AG04450 (cell line): Measurements from ENCODE around the gene TNFRSF4. TPM values are rescaled to one million over a fixed set of nuclear protein-coding genes. Genes with fewer than 3 reads are reported as not detected.
"Not testable (repeated sequence)": the region's sequence is repeated elsewhere in the genome, so short reads cannot be mapped to it uniquely, and the experiment has no call there.

Experiments used
- CTCF ChIA-PET: fragments of 300-600, 350-600 bp; formaldehyde crosslinking; extraction: SDS; loops from one replicate; lab custom pipeline; 2022; ENCODE audit warnings: antibody characterized with exemption, inconsistent platforms; lab: Charles Lee
- POLR2A ChIA-PET: fragments of 350-600 bp; formaldehyde crosslinking; extraction: SDS; loops from one replicate; lab custom pipeline; 2021; ENCODE audit warnings: antibody characterized with exemption, inconsistent platforms; lab: Yijun Ruan, JAX
- DNase-seq: peaks from one replicate; pipeline ENCODE4 v3.0.0-alpha.2; 2011; ENCODE audit warnings: low read depth, low spot score
- H3K27ac ChIP-seq: one replicate; pipeline ENCODE4 v1.5.1; 2012; ENCODE audit warnings: low read depth, low read length, control low read depth
- H3K27me3 ChIP-seq: one replicate; pipeline ENCODE4 v1.6.0; 2012; ENCODE audit warnings: low read length; ENCODE audit not compliant: control insufficient read depth, insufficient read depth
- H3K4me3 ChIP-seq: 2 replicates; pipeline ENCODE4 v1.5.1; 2011; ENCODE audit warnings: mild to moderate bottlenecking, low read depth, low read length, control low read depth
- H3K9me3 ChIP-seq: 2 replicates; pipeline ENCODE4 v1.5.1; 2012; ENCODE audit warnings: low read length; ENCODE audit not compliant: control insufficient read depth, insufficient read depth
- polyA plus RNA-seq: library from polyadenylated mRNA; depleted of rRNA; stranded (reverse); fragments of >200 nt; gene quantifications from 2 replicates; pipeline ENCODE4 v1.2.3, GENCODE V29; 2011
- TF ChIP-seq, protein P1 (sequence below): IDR thresholded peaks from 2 replicates; pipeline ENCODE4 v1.5.1; 2011; ENCODE audit warnings: low read depth, low read length, control low read depth, inconsistent platforms

TNFRSF4 gene
- polyA plus RNA-seq, 1 experiment: 0.07 TPM

DNA sequence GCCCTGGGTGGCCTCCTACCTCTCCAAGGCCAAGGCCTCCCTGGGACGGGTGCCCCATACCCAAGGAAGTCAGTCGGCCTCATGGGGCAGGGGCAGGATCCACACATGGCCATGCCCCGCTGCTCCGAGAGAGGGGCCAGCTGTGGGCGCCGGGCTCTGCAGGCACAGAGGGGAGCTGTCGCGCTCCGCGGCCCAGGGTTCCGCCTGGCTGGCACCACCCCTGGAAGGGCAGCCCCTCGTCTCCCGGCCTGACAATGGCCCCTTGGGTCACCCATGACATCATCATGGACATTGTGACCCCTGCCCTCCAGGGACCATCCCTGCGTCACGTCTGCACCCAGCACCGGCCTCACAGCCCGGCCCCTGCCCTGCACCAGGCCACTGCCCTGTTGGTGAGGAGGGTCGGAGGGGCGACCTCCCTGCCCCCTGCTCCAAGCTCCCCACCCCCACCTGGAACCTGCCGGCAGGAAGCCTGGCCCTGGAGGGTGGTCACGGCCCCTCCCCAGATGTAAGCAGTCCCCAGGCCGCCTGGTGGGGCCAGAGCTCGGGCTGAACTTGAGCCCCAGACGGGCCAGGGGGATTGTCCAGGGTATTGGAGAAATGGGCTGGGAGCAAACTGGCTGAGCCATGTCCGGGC, 34.5 kb downstream of the TNFRSF4 start:
- DNase-seq: no peak
- CTCF ChIA-PET: no interaction called here
- Histone ChIP-seq H3K27ac (no peak overlapping the region), H3K4me3 (no peak overlapping the region), H3K9me3 (peaks cover 12% of the 10 kb centered on the region), H3K27me3 (peaks cover 33% of the 10 kb centered on the region)
- TF ChIP-seq, protein P1, sequence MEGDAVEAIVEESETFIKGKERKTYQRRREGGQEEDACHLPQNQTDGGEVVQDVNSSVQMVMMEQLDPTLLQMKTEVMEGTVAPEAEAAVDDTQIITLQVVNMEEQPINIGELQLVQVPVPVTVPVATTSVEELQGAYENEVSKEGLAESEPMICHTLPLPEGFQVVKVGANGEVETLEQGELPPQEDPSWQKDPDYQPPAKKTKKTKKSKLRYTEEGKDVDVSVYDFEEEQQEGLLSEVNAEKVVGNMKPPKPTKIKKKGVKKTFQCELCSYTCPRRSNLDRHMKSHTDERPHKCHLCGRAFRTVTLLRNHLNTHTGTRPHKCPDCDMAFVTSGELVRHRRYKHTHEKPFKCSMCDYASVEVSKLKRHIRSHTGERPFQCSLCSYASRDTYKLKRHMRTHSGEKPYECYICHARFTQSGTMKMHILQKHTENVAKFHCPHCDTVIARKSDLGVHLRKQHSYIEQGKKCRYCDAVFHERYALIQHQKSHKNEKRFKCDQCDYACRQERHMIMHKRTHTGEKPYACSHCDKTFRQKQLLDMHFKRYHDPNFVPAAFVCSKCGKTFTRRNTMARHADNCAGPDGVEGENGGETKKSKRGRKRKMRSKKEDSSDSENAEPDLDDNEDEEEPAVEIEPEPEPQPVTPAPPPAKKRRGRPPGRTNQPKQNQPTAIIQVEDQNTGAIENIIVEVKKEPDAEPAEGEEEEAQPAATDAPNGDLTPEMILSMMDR: no peak
- POLR2A ChIA-PET: no interaction called here

DNA sequence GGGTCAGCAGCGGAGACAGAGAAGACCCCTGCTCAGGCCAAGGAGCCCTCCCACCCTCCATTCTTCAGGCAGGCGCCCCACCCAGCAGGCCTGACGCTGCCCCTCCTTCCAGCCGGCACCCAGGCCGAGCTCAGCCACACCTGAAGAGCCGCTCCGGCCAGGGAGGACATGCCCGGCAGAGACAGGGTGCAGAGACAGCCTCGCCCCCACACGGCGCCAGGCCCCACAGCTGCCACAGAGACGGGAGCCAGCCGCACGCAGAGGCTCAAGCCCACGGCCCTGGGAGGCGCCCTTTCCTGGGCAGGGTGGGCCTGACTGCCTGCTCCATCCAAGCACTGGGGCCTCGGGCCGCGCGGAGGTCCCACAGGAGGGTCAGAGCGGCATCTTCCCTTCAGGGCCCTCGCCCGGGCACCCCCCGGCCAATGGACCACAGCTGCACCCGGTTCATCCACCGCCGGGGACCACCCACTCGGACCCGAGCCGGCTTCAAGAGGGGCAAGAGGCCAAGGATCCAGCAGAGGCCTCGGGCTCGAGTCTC, 35.1 kb downstream of the TNFRSF4 start:
- ChIA-PET POLR2A (no interaction called here), CTCF (no interaction called here)
- Histone ChIP-seq H3K27ac (no peak overlapping the region), H3K4me3 (no peak overlapping the region), H3K27me3 (peaks cover 38% of the 10 kb centered on the region), H3K9me3 (peaks cover 12% of the 10 kb centered on the region)
- TF ChIP-seq, protein P1: no peak
- no peak for DNase-seq

DNA sequence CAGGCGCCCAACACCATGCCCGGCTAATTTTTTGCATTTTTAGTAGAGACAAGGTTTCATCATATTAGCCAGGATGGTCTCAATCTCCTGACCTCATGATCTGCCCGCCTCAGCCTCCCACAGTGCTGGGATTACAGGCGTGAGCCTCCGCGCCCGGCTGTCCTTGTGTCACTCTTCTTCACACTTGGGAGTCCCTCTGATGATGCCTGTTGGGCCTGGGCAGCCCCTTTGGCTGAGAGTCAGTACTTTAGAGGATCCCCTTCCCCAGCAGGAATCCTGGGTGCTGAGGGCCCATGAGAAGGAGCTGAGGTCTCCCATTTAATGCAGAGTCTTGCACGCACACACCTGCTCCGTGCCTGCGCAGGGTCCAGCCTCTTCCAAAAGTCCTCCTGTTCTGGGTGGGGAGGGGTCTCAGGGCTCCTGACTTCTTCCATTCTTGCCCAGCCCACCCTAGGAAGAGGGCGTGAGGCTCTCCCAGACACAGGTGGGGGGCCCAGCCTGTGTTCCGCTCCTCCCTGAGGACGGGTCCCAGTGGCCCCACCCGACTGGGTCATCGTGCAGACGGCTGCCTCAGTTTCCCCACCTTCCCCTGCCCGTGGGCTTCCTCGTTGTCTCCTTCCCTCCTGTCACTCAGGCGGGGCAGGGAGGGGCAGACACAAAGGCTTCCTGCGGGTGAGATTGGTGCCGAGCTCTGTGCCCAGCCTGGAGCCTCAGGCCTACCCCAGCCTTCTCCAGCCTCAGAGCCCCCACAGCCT, 36.3 kb downstream of the TNFRSF4 start:
- H3K27ac ChIP-seq: no peak overlapping the region
- TF ChIP-seq, protein P1: no peak
- H3K4me3 ChIP-seq: no peak overlapping the region
- H3K27me3 ChIP-seq: peaks cover 48% of the 10 kb centered on the region
- CTCF ChIA-PET: no interaction called here
- peaks cover 16% of the 10 kb centered on the region for H3K9me3 ChIP-seq
- DNase-seq: no peak
- POLR2A ChIA-PET: no interaction called here

DNA sequence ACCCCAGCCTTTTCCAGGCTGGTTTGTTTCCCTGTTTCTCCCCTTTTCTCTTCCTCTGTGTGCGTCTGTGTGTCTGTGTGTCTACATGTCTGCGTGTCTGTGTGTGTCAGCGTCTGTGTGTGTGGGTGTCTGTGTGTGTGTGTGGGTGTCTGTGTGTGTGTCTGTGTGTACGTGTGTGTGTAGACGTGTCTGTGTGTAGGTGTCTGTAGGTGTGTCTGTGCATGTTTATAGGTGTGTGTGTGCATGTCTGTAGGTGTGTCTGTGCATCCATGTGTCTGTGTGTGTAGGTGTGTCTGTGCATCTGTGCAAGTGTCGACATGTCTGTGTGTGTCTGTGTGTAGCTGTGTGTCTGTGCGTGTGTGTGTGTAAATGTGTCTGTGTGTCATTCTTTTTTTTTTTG, 37.0 kb downstream of the TNFRSF4 start:
- Histone ChIP-seq H3K27me3 (peaks cover 54% of the 10 kb centered on the region), H3K27ac (no peak overlapping the region), H3K9me3 (peaks cover 16% of the 10 kb centered on the region), H3K4me3 (no peak overlapping the region)
- DNase-seq: no peak
- TF ChIP-seq, protein P1: no peak
- POLR2A ChIA-PET: no interaction called here
- CTCF ChIA-PET: no interaction called here

DNA sequence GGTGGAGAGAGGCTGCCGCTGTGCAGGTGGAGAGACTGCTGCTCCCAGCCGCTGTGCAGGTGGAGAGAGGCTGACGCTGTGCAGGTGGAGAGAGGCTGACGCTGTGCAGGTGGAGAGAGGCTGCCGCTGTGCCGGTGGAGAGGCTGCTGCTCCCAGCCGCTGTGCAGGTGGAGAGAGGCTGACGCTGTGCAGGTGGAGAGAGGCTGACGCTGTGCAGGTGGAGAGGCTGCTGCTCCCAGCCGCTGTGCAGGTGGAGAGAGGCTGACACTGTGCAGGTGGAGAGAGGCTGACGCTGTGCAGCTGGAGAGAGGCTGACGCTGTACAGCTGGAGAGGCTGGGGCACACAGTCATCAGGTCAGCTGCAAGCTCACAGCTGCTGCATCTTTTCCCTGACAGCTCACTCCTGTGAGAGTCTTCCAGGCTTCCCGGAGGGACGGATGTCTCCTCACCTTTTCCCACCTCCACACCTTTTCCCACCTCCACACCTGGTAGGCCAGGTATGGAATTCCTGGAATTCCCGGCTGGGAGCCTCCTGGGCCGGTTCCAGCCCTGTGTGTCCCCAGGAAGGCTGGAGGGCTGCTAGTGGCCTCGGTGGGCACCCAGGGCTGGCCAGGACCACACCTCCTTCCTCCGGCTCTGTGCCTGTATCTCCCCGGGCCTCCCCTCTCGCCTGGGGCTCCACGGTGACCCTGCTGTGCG, 37.7 kb downstream of the TNFRSF4 start:
- POLR2A ChIA-PET: not testable (repeated sequence)
- H3K9me3 ChIP-seq: peaks cover 16% of the 10 kb centered on the region

More for the DNA sequence above, 37.7 kb downstream of the TNFRSF4 start:
- CTCF ChIA-PET, DNase-seq, H3K4me3 ChIP-seq, H3K27ac ChIP-seq: not testable (repeated sequence)
- H3K27me3 ChIP-seq: peaks cover 61% of the 10 kb centered on the region
